NCI-H146 treated with DMSO at 0.1 percent for 48 hours (cell line): Measurements from ENCODE around the gene NAV2.

ENCODE experiments used
- DNase-seq: peaks from one replicate; lab custom pipeline; 2025; ENCODE audit not compliant: unreplicated experiment; lab: John Stamatoyannopoulos, UW

The NAV2 gene

DNA sequence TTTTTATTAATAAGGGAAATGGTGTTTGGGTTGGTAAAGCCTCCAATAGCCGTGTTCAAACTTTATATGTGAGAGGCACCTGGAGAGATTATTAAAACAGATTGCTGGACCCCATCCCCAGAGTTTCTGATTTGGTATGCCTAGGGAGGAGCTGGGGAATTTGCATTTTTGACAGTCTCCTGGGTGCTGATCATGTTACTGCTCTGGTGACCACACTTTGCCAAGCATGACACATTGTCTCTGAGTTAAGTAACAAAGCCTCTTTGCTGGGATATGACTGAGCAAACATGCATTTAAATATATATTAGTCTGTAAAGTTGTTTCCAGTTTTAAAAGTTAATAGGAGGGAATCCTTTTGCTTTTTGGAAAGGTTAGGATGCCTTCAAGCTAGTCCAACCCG, 140.4 kb downstream of the NAV2 start:
- DNase-seq: no peak

DNA sequence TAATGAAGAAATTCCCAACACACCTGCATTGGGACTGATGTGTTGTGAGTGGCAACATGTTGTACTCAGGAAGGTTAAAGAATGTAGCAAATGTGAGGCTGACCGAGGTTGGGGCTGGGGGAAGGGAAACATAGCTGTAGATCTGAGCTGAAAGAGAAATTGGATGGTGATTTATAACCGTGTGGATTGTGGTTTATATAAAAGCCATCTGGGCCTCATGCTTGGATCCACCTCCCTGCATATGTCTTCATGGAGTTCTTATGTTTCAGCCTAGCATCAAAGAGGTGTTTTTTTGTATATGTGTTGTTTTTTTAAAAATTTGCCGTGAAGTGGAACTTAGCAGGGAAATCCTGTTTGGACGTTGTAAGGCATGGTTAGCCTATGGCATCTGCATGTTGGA, 141.3 kb downstream of the NAV2 start:
- no peak for DNase-seq

DNA sequence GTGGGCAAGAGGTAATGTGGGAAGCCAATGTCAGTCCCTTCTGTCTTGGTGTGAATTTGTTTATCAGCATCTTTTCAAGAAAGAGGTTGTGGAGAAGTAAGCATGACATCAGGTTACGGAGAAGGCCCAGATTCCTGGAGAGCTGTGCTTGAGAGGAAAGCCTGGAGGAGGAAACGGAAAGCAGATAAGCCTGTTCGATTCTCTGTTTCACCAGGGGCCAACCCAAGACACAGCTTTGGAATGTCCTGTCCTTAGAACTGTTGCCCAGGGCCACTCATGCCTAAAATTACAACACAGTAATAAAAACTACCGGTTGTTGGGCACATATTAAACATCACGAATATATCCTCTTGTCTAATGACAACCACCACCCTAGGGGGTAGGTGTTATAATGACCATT, 148.5 kb downstream of the NAV2 start:
- DNase-seq: no peak

DNA sequence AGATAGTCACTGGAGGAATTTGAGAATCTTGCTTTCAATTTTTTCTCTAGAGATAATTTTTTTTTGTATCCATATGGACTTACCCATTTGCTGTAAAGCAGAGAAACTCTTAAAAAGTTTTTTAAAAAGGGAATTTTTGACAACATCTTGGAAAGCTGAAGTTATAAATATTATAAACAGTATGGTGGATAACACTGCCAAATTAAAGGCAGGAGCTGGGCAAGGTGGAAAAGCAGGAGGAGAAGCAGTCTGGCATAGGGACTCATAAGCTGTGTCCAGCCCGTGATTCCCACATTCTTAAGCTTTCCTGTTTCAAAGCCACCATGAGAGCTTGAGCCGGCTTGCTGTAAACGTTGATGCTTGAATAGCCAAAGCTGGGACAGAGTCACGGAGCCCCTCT, 149.5 kb downstream of the NAV2 start:
- DNase-seq: no peak

DNA sequence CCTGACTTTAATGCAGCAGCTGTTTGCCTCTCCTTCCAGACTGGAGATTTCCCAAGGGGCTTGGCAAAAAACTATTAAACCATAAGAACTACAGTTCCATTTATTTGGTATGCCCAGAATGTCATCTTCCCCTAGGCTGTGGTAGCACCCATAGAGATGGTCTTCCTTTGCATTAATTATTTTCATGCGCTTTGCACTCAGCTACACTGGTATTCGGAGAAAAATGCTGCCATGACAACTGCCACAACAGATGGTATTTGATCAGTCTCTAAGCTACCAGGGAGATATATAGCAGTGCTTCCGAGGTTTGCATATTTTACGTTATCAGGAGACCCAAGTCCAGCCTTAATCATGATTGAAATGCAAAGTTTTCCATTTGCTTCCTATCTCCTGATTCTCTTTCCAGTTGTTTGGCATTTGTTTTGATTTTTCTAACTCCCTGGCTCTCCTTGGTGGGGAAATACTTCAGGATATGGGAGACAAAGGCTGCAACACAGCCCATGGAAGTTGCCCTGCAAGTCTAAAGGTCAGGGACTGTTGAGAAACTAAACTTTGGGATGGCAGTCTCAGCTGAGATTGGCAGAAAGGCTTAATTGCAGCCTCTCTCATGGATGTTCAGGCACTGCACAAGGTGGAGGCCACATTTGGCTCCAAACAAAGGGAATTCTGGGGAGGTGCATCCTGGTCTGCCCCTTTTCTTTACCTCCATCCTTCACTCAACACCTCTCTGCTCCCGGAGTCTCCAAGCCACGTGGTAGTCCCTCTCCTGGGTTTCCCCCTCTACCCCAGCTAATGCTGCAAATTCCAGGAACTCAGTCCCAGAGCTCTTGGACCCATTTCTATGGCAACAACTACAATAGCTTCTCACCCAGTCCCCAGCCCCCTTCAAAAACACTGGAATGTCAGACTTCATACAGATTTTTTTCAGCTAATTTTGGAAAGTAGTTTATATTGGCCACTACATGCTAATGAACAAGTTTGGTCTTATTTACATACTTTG, 151.8 kb downstream of the NAV2 start:
- peak; percentile 26 for DNase-seq

DNA sequence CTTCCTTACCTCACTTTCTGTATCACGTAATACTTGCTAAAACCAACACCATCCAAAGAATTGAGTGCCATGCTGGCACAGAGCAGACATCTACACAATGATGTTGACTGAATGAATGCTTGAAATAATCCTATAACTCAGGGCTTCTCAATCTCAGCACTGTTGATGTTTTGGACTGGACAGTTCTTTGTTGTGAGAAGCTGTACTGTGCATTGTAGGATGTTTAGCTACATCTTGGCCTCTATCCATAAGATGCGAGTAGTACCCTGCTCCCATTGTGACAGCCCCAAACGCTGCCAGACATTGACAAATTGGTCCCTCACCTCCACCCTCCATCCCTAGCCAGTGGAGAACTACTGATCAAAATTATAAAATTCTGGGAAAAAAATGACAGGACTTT, 153.4 kb downstream of the NAV2 start:
- DNase-seq: no peak

DNA sequence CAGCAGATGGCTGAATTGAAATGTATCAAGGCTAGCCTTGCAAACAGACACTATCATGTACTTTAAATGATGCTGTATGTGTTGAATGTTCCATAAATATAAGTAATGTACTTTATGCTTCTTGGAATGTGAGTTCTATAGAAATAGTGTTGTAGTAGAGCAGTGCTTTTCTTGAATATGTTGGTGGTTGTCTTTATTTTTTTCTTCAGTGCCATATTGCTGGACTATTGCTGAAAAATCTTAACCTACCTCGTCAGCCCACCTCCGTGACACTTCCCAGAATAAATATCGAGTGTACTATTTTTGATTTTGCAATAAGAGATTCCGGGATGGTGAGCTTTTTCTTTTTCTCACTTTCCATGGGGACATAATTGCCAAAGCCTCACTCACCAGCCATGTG, 153.9 kb downstream of the NAV2 start:
- no peak for DNase-seq

DNA sequence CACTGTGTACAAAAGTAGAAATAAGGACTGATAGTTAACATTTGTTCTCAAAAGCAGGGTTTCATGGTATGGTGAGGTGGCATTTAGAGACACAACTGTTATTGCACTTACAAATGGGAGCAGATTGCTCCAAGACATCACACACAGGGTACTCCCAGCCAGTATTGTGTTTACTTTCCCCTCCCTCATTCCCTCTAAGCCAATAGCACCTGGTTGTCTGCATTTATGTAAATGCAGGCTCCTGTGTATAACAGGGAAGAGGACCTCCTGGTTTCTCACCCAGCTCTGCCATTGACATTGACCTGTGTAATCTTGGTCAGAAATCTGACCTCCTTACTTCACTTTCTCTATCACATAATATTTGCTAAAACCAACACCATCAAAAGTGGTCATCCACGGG, 154.4 kb downstream of the NAV2 start:
- DNase-seq: peak; percentile 67

DNA sequence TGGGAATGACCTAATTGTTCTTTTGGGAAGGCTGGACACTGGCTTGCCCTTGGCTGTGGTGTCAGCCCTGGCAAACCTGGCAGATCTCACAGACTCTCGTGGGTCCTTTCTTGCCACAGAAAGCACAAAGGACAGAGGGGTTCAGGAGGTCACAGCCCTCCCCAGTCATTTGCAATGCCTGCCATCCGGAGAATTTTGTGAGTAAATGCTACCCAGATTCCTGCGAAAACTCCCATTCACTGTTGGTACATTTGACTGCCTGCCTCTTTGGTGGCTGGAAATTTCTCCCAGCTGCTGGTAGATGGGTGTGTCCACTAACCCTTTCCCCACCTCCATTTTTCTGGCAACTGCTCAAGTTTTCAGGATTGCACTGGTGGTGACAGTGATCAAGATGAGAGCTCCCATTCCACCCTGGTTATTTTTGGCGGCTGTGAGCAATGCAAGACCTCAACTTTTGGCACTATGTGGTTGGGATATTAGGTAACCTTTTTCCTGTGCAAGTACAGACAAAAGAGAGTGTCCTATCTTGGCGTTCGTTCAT, 155.7 kb downstream of the NAV2 start:
- no peak for DNase-seq

DNA sequence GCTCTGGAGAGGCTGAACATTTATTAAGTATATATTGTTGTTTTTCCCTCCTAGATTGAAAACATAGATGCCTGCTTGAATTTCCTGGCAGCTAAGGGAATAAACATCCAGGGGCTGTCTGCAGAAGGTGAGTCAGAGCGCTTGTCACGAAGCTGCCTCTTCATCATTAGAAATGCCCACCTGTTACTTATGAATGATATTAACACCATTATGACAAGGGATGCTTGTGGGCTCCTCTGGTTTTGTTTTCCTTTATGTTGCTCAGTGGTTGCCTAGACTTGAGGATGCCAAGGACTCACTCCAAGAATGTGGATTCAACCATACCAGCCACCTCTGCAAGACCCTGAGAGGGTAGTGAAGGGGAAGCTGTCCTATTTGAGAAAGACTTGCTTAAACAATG, 156.2 kb downstream of the NAV2 start:
- no peak for DNase-seq

DNA sequence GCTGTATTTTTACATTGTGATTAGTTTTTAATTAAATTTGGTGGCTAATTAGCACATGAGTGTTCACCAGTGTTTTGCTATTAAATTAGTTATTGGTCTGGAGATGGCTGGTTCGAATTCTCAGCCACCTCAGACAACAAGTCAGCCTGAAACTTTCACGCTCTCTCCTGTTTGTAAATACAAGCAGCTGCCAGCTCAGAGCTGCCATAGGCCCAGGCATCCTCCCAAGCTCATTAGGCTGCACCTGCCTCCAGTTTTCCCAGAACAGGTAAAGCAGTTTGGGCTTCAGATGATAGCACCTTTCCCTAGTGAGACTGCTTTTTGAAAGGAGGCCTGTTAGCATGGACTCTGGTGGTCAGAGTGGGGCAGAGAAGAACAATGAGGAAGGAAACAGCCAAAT, 156.8 kb downstream of the NAV2 start:
- peak; percentile 37 for DNase-seq

DNA sequence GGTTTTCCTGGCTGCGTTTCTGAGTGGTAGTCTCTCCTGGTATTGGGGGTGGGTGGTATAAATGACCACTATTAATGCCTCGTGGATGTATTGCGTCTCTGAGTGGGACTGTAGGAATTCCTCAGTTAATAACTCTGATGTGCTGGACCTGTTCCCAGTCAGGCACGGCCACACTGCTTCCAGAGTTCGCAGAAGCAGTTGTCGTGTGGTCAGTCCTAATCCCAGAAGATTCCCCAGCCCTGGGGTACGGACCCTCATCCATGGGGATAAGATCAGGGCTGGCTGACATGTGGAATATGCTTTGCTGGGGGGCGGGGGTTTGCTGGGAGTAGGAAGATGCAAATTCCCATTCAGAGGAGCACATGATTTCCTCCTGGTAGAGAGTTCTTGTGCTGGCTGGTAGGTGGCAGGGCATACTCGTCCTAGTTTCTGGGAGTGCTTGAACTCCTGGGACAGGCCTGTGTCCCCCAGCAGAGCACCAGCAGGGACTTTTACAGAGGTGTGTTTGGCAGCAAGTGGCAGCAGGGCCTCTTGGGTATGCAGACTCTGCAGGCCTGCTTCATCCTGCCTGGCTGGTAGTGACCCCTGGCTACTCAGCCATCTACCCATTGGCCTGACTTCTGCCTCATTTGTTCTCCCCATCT, 157.4 kb downstream of the NAV2 start:
- DNase-seq: no peak

DNA sequence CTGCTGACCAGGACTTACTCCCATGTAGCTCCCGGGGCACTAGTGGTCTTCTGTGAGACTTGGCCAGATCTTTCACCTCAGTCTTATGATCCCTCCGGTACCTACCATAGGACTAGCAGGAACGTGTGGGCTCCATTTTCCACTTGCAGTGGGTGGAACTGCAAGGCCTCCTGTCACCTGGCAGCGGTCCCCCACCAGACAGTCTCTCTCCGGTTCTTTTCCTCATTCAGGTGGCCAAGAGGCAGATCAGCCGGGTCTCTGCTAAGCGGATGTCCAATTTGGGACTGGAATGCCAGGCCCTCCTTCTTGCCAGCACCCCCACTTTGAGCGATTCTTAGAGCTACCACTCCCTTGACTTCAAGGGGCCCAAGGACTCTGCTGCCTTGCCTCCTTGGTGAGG, 158.9 kb downstream of the NAV2 start:
- no peak for DNase-seq

DNA sequence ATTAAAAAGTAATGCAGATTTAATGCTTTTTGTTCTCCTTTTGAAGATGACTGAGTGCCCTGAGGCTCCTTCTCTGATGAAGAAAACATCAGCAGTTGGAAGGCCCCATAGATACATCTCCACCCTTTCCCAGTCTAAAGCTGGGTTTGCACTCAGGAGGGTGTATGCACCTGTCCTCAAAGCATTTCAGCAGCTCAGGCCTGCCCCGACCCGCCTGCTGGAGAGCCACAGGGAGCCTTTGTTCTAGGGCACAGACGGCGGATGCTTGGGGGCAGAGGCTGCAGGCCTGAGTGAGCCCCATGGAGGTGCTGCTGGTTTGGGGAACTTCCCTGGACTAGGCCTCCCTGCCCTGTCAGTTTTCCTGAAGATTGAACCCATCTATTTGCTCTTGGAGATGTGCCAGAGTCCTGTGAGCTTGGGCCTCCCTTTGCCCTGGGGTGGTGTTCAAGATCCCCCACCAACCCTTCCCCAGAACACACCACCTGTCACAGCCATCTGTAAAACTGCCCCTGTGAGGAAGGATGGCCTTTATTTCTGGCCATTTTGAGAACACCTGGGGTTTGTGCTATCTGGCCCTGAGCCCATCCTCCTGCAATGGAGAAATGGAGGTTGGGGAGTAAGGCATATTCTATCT, 160.0 kb downstream of the NAV2 start:
- peak; percentile 94 for DNase-seq

DNA sequence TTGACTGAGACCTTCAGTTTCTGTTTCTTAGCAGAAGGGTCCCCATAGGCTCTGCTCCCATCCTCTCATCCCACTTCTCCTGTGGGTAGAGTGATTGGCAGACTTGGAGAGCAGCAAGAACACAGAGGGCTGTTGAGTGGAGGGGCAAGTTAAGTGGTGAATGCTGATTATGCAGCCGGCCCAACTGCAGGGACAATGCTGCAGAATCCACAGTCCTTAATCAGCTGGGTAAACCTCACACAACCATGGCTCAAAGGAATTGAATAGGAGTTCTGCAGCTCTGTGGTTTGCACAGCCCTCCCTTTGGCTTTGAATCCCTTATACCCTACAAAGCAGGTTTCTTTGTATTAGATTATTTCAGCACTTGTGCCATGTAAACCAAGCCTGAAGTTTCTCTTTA, 161.1 kb downstream of the NAV2 start:
- peak; percentile 57 for DNase-seq

DNA sequence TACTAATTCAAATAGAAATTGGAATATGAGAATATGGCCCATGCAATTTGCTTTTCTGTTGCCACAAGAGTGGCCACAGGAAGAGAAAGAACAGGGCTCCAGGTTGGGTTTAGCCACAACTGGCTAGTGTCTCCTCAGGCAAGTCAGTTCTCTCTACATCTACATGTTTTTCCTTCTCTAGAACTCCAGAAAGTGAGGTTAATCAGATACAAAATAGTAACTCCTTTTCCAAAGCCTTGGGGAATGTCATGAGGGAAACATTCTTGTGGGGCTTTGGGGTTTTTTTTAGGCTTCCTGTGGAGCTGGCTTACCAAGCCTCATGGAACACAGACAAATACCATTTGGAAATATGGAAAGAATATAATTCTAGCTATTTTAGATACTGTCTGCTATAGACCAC, 161.6 kb downstream of the NAV2 start:
- DNase-seq: no peak

DNA sequence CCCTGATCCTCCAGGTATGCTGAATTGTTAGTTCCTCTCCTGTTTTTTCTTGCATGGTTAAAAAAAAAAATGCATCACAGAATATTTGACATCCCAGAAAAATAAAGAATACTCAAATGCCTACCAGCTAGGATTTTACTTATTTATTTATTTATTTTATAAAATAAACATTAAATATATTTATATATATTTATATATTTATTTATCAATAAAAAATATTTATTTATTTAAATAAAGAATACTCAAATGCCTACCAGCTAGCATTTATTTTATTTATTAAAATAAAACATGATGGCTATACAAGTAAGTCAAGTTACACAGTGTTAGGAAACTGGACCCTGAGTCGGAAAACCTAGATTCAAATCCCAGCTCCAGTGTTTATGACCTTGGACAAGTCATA, 164.1 kb downstream of the NAV2 start:
- DNase-seq: no peak

DNA sequence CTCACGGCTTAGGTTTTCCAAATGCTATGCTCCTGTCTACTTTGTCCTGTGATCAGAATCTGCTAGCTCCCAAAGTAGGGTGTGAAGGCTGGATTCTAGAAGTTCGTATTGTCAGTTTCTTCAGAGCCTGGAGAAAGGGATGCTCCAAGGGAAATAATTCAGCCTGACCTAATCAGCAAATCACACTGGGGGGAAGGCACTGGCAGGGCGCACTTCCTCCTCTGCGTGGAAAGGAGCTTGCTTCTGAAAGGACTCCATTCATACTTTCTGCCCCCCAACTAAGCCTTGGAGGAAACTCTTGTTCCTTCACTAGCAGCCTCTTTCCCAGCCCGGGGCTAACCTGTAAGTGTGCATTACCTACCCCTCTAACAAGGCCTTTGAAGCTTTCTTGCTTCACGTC, 165.9 kb downstream of the NAV2 start:
- no peak for DNase-seq

DNA sequence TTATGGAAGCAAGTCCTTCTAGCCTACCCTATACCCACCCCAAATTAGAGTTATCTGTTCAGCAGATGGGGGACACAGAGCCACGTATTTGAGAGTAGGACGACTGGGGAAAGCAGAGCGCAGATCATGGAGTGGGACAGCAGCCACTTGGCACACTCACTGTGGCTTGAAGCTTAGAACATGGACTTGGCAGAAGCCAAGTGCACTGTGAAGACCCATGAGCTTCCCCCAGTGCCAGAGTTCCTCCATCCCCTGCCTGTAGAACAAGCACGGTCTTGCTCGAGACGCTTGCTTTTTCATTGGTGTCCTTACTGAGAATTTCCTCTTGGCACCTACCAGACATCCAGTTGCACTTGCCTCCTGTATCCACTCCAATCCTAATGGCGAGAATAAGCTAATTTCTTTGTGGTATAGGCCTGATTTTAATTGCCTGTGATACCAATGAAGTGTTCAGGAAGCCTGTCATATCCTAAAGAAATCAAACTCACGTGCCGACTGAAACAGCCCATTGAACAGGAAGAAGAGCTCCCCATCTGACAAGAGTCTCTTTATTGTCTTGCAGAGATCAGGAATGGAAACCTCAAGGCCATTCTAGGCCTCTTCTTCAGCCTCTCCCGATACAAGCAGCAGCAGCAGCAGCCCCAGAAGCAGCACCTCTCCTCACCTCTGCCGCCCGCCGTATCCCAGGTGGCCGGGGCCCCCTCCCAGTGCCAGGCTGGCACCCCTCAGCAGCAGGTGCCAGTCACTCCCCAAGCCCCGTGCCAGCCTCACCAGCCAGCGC, 166.9 kb downstream of the NAV2 start:
- DNase-seq: no peak

DNA sequence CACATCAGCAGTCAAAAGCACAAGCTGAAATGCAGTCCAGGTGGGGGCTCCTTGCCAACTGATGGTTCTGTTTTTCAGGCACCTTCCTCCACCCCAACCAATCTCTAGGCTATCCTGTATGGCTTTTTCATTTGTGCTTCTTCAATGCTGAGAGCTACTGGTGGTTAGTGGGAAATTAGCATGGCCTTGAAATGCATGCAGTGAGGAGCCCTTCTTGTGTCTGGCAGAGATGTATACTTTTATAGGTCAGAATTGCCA, 167.4 kb downstream of the NAV2 start:
- DNase-seq: no peak

DNA sequence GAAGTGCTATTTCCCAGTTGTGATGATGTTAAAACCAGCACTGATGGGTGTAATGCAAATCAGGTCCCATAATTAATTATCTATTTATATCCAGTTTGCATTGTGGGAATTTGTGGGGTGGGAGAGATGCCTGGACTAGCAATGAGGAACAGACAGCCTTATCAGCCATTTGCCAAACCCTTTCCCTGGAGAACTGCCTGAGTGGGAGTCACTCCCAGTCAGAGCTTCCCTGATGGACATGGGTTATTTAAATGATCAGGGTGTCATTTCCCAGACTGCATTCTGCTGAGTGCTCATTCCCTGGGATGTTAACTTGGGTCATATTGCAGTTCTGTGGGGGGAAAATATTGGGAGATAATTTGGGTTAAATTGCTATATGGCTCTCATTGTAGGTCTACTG, 168.5 kb downstream of the NAV2 start:
- no peak for DNase-seq
